ENCODE measurements around the gene ZIC5.

Gene ZIC5

GRCh38 chr13:99987154-99988019 is 15.8 kb upstream of the ZIC5 start:
- no peak for DNase-seq

- DNase-seq, result no peak
Measured at GRCh38 chr13:99986741-99987140, 15.2 kb upstream of the ZIC5 start.

- no peak for DNase-seq
Measured at GRCh38 chr13:99985886-99986527, 14.4 kb upstream of the ZIC5 start.

- no peak for DNase-seq
Measured at GRCh38 chr13:99985241-99985874, 13.8 kb upstream of the ZIC5 start.

- DNase-seq, result no peak
Measured at GRCh38 chr13:99984461-99985240, 13.1 kb upstream of the ZIC5 start.

- no peak for DNase-seq
Measured at GRCh38 chr13:99983499-99984401, 12.2 kb upstream of the ZIC5 start.

- no peak for DNase-seq
Measured at GRCh38 chr13:99982731-99983498, 11.3 kb upstream of the ZIC5 start.

GRCh38 chr13:99982036-99982730 is 10.6 kb upstream of the ZIC5 start:
- no peak for DNase-seq

- no peak for DNase-seq
Measured at GRCh38 chr13:99981735-99982035, 10.1 kb upstream of the ZIC5 start, which contains the start of gene ZIC2. Gene ZIC2 (plus strand): TSS chr13:99981784. CDS start chr13:99982065, 281 bp downstream.

- no peak for DNase-seq
Measured at GRCh38 chr13:99980824-99981734, 9.5 kb upstream of the ZIC5 start.

GRCh38 chr13:99980201-99980823 is 8.7 kb upstream of the ZIC5 start:
- DNase-seq, result peak; percentile 59

- DNase-seq, result no peak
Measured at GRCh38 chr13:99979453-99980200, 8.1 kb upstream of the ZIC5 start.

GRCh38 chr13:99978799-99979452 is 7.4 kb upstream of the ZIC5 start:
- no peak for DNase-seq

- no peak for DNase-seq
Measured at GRCh38 chr13:99977912-99978798, 6.6 kb upstream of the ZIC5 start.

GRCh38 chr13:99977334-99977911 is 5.9 kb upstream of the ZIC5 start:
- DNase-seq, result no peak

GRCh38 chr13:99976575-99976974 is 5.0 kb upstream of the ZIC5 start:
- no peak for DNase-seq

Measured in CD4-positive, alpha-beta T cell treated with Interleukin-10 for 1 hour (primary cell).